ENCODE data around the gene CRIP1.

Gene CRIP1

DNA sequence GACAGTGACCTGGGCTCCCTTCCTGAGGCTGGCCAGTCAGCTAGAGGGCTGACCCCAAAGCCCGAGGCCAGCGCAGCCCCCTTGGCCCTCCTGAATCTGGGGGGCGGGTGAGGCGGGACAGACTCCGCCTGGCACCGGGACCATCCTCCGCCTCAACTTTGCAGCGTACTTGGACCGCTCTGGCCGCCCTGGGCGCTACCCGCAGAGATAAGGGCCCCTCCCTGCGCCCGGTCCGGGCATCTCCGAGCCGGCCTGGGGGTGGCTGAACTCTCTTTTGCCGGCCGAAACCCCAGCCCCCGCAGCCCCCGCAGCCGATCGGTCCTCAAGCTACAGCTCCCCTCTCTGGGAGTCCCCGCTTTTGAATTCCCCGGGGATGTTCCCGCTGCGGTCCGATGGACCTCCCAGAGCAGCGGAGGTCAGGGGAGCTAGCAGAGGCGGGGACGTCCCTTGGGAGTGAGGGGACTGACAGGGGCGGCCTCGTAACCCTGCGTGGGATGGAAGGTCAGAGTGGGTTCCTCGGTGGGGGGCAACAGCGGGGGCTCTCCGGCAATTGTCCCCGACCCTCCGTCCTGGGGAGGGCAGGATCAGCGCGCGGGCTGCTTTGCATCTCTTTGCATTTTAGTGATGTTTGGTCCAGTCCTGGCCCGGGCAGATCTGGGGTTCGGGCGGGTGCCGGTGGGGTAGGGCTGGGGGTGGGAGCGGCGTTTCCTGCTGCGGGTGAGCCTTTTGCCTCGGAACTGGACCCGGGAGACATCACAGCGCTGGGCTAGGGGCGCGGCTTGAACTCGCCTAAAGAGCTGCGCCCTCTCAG is at the start of gene CRIP1:
Gene CRIP1 (plus strand): TSS at position 724 of the 811 bp plus-strand sequence. CDS start 374 bp downstream, outside the sequence.
- DNase-seq = no peak

- DNase-seq = no peak
Measured at GRCh38 chr14:105436891-105437722, 49.6 kb upstream of the CRIP1 start.

GRCh38 chr14:105437723-105438500 is 48.8 kb upstream of the CRIP1 start:
- no peak for DNase-seq

- no peak for DNase-seq
Measured at GRCh38 chr14:105439179-105439578, 47.5 kb upstream of the CRIP1 start.

GRCh38 chr14:105439710-105440553 is 46.8 kb upstream of the CRIP1 start:
- no peak for DNase-seq

DNA sequence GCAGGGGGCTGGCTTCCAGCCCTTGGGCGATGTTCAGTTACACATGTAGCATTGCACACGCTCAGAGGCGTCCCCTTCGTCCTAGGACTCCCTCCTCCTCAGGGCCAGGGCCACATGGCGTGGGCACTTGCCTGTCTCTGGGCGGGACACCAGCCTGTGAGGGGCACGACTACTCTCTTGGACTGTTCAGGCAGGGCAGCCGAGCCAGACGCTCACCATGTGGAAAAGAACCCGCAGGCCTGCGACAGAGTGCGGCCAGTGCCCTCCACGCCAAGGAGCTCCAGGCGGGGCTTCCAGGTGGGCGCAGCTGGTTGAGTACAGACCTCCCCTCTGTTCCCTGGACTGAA is 46.2 kb upstream of the CRIP1 start:
- DNase-seq = no peak

- no peak for DNase-seq
Measured at GRCh38 chr14:105440992-105441391, 45.7 kb upstream of the CRIP1 start.

DNA sequence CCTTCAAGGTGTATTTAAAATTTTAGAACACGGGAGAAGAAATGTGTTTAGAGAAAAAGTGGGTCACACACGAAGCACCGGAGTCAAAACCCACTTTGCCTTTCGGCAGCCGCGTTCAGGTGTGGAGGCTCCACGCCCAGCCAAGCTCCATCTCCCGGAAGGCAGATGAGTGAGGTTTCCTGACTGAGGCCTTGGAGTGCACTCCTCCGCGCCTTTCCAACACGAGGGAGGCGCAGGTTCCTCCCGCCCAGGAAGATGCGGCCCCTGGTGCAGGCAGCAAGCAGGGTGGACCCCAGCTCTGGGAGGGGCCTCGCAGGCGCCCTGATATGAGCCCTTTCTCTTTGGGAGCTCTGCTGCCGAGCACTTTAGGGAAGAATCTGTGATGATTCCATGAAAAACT is 44.6 kb upstream of the CRIP1 start:
- no peak for DNase-seq

DNA sequence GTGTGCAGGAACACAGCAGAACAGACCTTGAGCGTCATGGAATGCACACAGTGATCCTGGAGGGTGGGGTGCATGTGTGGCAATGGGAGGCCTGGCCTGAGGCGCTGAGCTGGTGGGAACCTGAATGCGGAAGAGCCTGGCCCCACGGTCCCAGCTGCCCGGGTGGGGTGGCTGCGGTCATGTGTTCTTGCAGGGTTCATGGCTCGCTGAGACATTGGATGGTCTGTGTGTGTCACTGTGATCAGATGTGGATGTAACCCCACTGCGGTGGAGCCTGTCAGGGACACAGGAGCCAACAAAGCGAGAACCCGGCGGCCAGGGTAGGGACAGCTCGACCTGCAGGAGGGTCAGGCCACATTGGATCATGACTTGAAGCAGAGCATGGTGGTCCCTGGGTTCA is 43.9 kb upstream of the CRIP1 start:
- DNase-seq = no peak

DNA sequence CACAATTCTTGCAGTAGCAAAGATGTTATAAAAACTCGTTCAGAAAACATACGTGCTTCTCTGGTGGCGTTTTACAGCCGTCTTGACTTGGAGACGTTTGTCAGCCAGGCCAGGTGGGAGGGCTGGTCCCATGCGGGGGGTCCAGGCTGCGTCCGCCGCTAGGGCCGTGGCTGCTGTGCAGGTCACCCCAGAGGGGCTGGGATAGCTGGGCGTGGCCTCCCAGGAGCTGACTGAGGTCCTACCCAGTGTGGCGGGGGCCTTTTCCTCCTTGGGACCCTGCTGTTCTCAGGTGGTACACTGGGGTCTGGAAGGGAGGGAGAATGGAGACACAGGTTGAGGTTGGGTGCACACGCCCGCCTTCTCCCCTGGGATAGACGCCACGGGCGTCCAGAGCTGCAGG is 41.8 kb upstream of the CRIP1 start:
- no peak for DNase-seq

GRCh38 chr14:105445290-105445689 is 41.4 kb upstream of the CRIP1 start:
- DNase-seq = no peak

DNA sequence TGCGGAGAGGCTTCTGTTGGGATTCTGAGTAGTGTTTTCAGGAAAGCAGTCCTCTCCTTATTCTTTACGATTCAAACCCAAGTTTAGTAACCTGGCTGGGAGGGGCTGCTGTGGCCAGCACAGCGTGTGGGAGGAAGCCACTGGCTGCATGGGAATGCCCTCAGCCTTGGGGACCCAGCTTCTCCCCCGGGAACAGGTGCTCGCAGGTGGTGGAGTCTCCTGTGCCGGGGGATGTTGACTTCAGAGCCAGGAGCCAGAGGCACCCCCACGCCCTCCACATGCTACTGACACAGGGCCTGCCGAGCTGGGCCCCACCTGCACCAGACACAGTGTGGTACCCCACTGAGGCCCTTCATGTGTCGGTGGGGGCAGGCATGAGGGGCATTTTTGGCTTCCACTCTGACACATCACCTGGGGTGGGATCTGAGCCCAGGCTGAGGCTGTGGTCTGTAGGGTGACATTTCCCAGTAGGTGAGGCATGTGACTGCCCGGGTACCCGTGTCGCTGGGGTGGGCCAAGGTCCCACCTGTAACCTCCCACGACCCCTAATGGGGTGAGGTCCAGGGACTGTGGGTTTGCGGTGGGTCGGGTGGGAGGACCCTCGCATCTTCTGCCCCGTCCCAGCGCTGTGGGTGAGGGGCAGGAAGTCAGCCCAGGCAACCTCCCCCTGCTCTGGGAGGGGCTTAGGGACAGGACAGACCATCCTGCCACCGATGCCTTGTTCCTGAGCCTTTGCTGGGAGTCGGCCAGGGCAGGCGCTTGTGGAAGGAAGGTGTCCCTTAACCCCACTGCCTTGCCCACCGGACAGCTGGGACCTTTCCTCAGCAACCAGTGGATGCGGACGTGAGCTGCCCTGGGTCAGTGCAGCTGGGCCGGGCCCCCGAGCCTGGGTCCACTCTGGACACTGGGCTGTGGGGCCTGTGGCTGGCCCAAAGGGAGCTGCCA is 40.5 kb upstream of the CRIP1 start:
- no peak for DNase-seq

GRCh38 chr14:105446971-105447370 is 39.7 kb upstream of the CRIP1 start:
- no peak for DNase-seq

DNA sequence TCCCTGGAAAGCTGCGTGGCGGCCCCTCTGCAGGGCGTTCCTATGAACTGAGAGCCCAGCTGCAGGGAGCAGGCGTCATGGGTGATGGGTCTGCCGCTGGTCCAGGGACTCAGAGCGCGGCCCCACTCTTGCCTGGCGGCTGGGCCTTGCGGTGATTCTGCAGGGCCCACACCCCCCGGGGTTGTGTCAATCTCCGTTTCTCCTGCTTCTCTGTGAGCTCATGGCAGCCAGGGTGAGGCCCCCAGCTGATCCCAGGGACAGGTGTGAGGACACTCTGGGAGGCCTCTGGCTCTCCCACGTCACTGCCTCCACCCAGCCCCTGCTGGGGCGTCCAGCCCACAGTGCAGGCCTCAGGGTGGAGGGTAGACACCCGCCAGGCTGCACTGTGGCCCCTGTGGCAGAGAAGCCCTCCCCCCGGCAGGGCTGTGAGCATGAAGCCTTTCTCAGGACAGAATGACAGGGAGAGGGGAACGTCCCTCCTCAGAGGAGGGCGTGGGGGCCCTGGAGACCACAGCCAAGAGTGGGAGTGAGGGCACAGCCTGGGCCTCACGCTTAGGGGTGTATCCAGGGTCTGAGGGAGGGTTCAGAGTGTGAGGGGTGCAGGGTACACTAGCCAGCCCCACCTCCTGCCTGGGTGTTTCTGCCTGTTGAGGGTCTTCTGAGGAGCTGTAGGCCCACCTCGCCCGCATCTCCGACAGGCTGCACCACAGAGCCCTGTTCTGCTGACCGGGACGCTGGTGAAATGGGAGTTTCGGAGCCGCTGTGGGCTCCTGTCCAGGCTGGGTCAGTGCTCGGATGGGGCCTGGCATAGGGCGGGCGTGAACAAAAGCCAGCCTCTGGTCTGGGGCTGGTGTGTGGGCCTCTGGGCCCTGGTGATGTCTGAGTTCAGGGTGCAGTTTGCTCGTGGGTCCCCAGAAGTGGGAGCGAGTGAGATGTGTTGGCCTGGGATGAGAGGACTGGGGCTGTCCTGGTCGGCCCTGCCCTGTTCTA is 38.7 kb upstream of the CRIP1 start:
- DNase-seq = no peak

DNA sequence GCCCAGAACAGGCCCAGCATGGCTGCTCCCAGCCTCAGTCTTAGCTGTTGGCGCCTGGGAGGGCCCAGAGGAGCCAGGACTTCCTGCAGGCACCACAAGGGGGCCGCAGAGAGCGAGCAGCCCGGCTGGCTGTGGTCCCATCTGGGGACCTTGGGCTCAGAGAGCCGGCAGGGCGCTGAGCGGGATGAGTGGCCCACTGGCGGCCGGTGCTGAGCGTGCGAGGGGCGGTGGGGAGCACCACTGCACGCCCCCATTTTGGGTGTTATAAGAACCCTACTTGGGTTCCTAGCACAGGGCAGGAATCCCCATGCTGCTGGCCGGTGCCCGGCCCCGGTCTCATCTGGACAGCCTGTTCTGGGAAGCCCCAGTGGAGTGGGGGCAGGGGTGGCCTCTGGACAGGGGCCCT is 38.0 kb upstream of the CRIP1 start:
- peak; percentile 83 for DNase-seq

GRCh38 chr14:105449276-105450122 is 37.2 kb upstream of the CRIP1 start:
- no peak for DNase-seq

- DNase-seq = no peak
Measured at GRCh38 chr14:105450123-105450505, 36.6 kb upstream of the CRIP1 start.

GRCh38 chr14:105450864-105451720 is 35.6 kb upstream of the CRIP1 start:
- DNase-seq = no peak
